AG08395 (cell line): ENCODE data around the gene FAM222B.

Experiments
- DNase-seq: peaks from one replicate; pipeline ENCODE4 v3.0.0; 2012; ENCODE audit warnings: mixed read lengths, low spot score

Gene FAM222B

GRCh38 chr17:28763804-28764266, 78.8 kb downstream of the FAM222B start:
- DNase-seq = peak; percentile 76

GRCh38 chr17:28763137-28763799, 79.3 kb downstream of the FAM222B start:
- no peak for DNase-seq

GRCh38 chr17:28760601-28761562, 81.7 kb downstream of the FAM222B start:
- DNase-seq = peak; percentile 58

GRCh38 chr17:28759256-28759865, 83.2 kb downstream of the FAM222B start:
- DNase-seq = no peak

- DNase-seq = no peak
These were observed 84.0 kb downstream of the FAM222B start for GRCh38 chr17:28758411-28759121.

GRCh38 chr17:28756049-28756804, 86.4 kb downstream of the FAM222B start:
- no peak for DNase-seq

GRCh38 chr17:28755486-28755885, 87.1 kb downstream of the FAM222B start:
- no peak for DNase-seq

GRCh38 chr17:28751600-28752366, 90.8 kb downstream of the FAM222B start:
- no peak for DNase-seq

- DNase-seq = peak; percentile 85
These were observed 92.2 kb downstream of the FAM222B start for GRCh38 chr17:28750178-28751047.

GRCh38 chr17:28749516-28750177, 92.9 kb downstream of the FAM222B start:
- no peak for DNase-seq

- no peak for DNase-seq
These were observed 93.6 kb downstream of the FAM222B start for GRCh38 chr17:28748852-28749515.

GRCh38 chr17:28747801-28748750, 94.5 kb downstream of the FAM222B start:
- no peak for DNase-seq

GRCh38 chr17:28747051-28747691, 95.4 kb downstream of the FAM222B start:
- DNase-seq = no peak

- no peak for DNase-seq
These were observed 96.0 kb downstream of the FAM222B start for GRCh38 chr17:28746611-28747050.

GRCh38 chr17:28745786-28746411, 96.7 kb downstream of the FAM222B start:
- DNase-seq = no peak
